ENCODE measurements around the gene DNAH11. TPM values are rescaled to one million over a fixed set of nuclear protein-coding genes. Genes with fewer than 3 reads are reported as not detected.

The DNAH11 gene
- total RNA-seq, 1 experiment from 2014 or later = 2.0 TPM

GRCh38 chr7:21884496-21884895 lies 341.7 kb downstream of the DNAH11 start:
- intact Hi-C loops (cut with micrococcal nuclease; ENCODE audit: unreplicated experiment) = no loop called here
- Mint-ChIP-seq H3K36me3 (ENCODE audit: insufficient read depth, unreplicated experiment) (no peaks in the 10 kb centered on the region), H3K9me3 (ENCODE audit: unreplicated experiment) (no peaks in the 10 kb centered on the region), H3K27me3 (ENCODE audit: insufficient read depth, unreplicated experiment) (peaks cover 2% of the 10 kb centered on the region), H3K27ac (ENCODE audit: unreplicated experiment) (no peak overlapping the region), H3K4me3 (ENCODE audit: unreplicated experiment) (no peak overlapping the region), H3K4me1 (ENCODE audit: low read depth, unreplicated experiment) (no peaks in the 10 kb centered on the region)
- no peak for DNase-seq
- Histone ChIP-seq H3K4me1 (no peaks in the 10 kb centered on the region), H3K4me3 (ENCODE audit: low read depth, low read length) (no peak overlapping the region), H3K27me3 (replicated peaks; ENCODE audit: control insufficient read depth, insufficient read depth, low read length) (no peaks in the 10 kb centered on the region), H3K36me3 (ENCODE audit: control insufficient read depth, insufficient read depth, low read length) (no peaks in the 10 kb centered on the region), H3K9me3 (no peaks in the 10 kb centered on the region)
- no TSS peak for BruUV-seq (replicated peaks)
- ChIA-PET CTCF (no interaction called here), POLR2A (no interaction called here)
- no peak for TF ChIP-seq CTCF (IDR thresholded peaks at IDR 0.05; ENCODE audit: insufficient read depth in 1 of 2, low read depth in 1 of 2, low read length in 1 of 2, severe bottlenecking in 1 of 2, unreplicated experiment in 1 of 2)

GRCh38 chr7:21886396-21886795 lies 343.6 kb downstream of the DNAH11 start:
- TF ChIP-seq CTCF (IDR thresholded peaks at IDR 0.05; ENCODE audit: insufficient read depth in 1 of 2, low read depth in 1 of 2, low read length in 1 of 2, severe bottlenecking in 1 of 2, unreplicated experiment in 1 of 2) = no peak
- H3K4me3 Mint-ChIP-seq (ENCODE audit: unreplicated experiment) = no peak overlapping the region
- Histone ChIP-seq H3K27me3 (replicated peaks; ENCODE audit: control insufficient read depth, insufficient read depth, low read length) (no peaks in the 10 kb centered on the region), H3K4me1 (no peaks in the 10 kb centered on the region), H3K36me3 (ENCODE audit: control insufficient read depth, insufficient read depth, low read length) (no peaks in the 10 kb centered on the region), H3K9me3 (no peaks in the 10 kb centered on the region), H3K4me3 (ENCODE audit: low read depth, low read length) (no peak overlapping the region)
- H3K27ac Mint-ChIP-seq (ENCODE audit: unreplicated experiment) = no peak overlapping the region
- CTCF ChIA-PET = no interaction called here
- no peaks in the 10 kb centered on the region for H3K9me3 Mint-ChIP-seq (ENCODE audit: unreplicated experiment)
- POLR2A ChIA-PET = no interaction called here
- DNase-seq = no peak
- no TSS peak for BruUV-seq (replicated peaks)
- intact Hi-C loops (cut with micrococcal nuclease; ENCODE audit: unreplicated experiment) = no loop called here
- H3K27me3 Mint-ChIP-seq (ENCODE audit: insufficient read depth, unreplicated experiment) = peaks cover 4% of the 10 kb centered on the region
- no peaks in the 10 kb centered on the region for H3K36me3 Mint-ChIP-seq (ENCODE audit: insufficient read depth, unreplicated experiment)
- no peaks in the 10 kb centered on the region for H3K4me1 Mint-ChIP-seq (ENCODE audit: low read depth, unreplicated experiment)

- TF ChIP-seq CTCF (IDR thresholded peaks at IDR 0.05; ENCODE audit: insufficient read depth in 1 of 2, low read depth in 1 of 2, low read length in 1 of 2, severe bottlenecking in 1 of 2, unreplicated experiment in 1 of 2) = no peak
- H3K36me3 Mint-ChIP-seq (ENCODE audit: insufficient read depth, unreplicated experiment) = no peaks in the 10 kb centered on the region
- CTCF ChIA-PET = no interaction called here
Observed at GRCh38 chr7:21887353-21887752, 344.5 kb downstream of the DNAH11 start.

More at GRCh38 chr7:21887353-21887752, 344.5 kb downstream of the DNAH11 start:
- no peaks in the 10 kb centered on the region for H3K9me3 ChIP-seq
- no peaks in the 10 kb centered on the region for H3K4me1 Mint-ChIP-seq (ENCODE audit: low read depth, unreplicated experiment)
- no peaks in the 10 kb centered on the region for H3K4me1 ChIP-seq
- no peaks in the 10 kb centered on the region for H3K9me3 Mint-ChIP-seq (ENCODE audit: unreplicated experiment)
- no peak overlapping the region for H3K27ac Mint-ChIP-seq (ENCODE audit: unreplicated experiment)
- H3K27me3 Mint-ChIP-seq (ENCODE audit: insufficient read depth, unreplicated experiment) = peaks cover 4% of the 10 kb centered on the region
- intact Hi-C loops (cut with micrococcal nuclease; ENCODE audit: unreplicated experiment) = no loop called here
- BruUV-seq (replicated peaks) = no TSS peak
- H3K36me3 ChIP-seq (ENCODE audit: control insufficient read depth, insufficient read depth, low read length) = no peaks in the 10 kb centered on the region
- H3K27me3 ChIP-seq (replicated peaks; ENCODE audit: control insufficient read depth, insufficient read depth, low read length) = no peaks in the 10 kb centered on the region
- POLR2A ChIA-PET = no interaction called here
- no peak overlapping the region for H3K4me3 Mint-ChIP-seq (ENCODE audit: unreplicated experiment)
- H3K4me3 ChIP-seq (ENCODE audit: low read depth, low read length) = no peak overlapping the region
- no peak for DNase-seq

Measured in Caco-2 (cell line).